Aorta (tissue), 5 donors: ENCODE results near the gene TPST1. TPM values are rescaled to one million over a fixed set of nuclear protein-coding genes. Genes with fewer than 3 reads are reported as not detected.
"Not testable (repeated sequence)": the region's sequence is repeated elsewhere in the genome, so short reads cannot be mapped to it uniquely, and the experiment has no call there.

Experiments
- ATAC-seq: fragments of 200-7000 bp; cut with Tn5 transposase; one replicate; pipeline ENCODE4 v1.9.1; 2022; ENCODE audit warnings: moderate library complexity; ENCODE audit not compliant: low FRiP score
- DNase-seq, 2 donors: peaks; one replicate each; pipeline ENCODE4 v3.0.0-alpha.2; 2020
- H3K27ac ChIP-seq, 2 donors: one replicate each; pipeline ENCODE4 v1.5.1; 2013; ENCODE audit warnings: low read length in 2 of 2, mild to moderate bottlenecking in 2 of 2, moderate library complexity in 2 of 2, control low read depth in 1 of 2, inconsistent platforms in 1 of 2, low read depth in 1 of 2
- H3K27me3 ChIP-seq, 2 donors: one replicate each; pipeline ENCODE4 v1.6.1; 2013; ENCODE audit warnings: control low read depth in 1 of 2, low read length in 1 of 2, mild to moderate bottlenecking in 1 of 2, moderate library complexity in 1 of 2; ENCODE audit not compliant: insufficient read depth in 2 of 2, control insufficient read depth in 1 of 2
- H3K36me3 ChIP-seq, 2 donors: one replicate each; pipeline ENCODE4 v1.6.1; 2013; ENCODE audit warnings: control low read depth in 1 of 2, low read length in 1 of 2, mild to moderate bottlenecking in 1 of 2; ENCODE audit not compliant: insufficient read depth in 2 of 2, control insufficient read depth in 1 of 2
- H3K4me1 ChIP-seq, 2 donors: one replicate each; pipeline ENCODE4 v1.6.1; 2013; ENCODE audit warnings: low read length in 2 of 2, control low read depth in 1 of 2, mild to moderate bottlenecking in 1 of 2, moderate library complexity in 1 of 2; ENCODE audit not compliant: insufficient read depth in 2 of 2, control insufficient read depth in 1 of 2
- H3K4me3 ChIP-seq, 2 donors: one replicate each; pipeline ENCODE4 v1.5.1; 2013; ENCODE audit warnings: low read length in 2 of 2, control low read depth in 1 of 2, mild to moderate bottlenecking in 1 of 2
- H3K9me3 ChIP-seq: one replicate; pipeline ENCODE4 v1.6.1; 2013; ENCODE audit warnings: mild to moderate bottlenecking, low read length; ENCODE audit not compliant: control insufficient read depth
- WGBS, 2 donors: extraction: QIAGEN DNeasy Blood & Tissue Kit; methylation state at CpG; one replicate each; pipeline ENCODE4 v1.1.7; 2013; 5-methylcytosine and 5-hydroxymethylcytosine counted together
- intact Hi-C, 2 donors: fragments of 100-400 bp; cut with DNase I; formaldehyde crosslinking; loops; one replicate each; pipeline versions ENCODE4 v1.14.2 to v1.15.0; 2022
- polyA plus RNA-seq, 2 donors: library from polyadenylated mRNA; stranded (reverse); fragments of 200-250 nt; gene quantifications; one replicate each; pipeline ENCODE4 v1.2.3, GENCODE V29; 2013
- total RNA-seq, 2 donors: library from RNA; stranded (reverse); fragmentation: NEBNext Ultra II Directional; extraction: Animal tissue kit (Norgen Biotek cat#: 25700); gene quantifications; one replicate each; pipeline ENCODE4 v1.2.1, GENCODE V29; 2021
- donor health status: healthy with polysubstance abuse.
- donor health status: Bipolar disorder and iron deficiency.
- donor health status: DM: no; HTN: no; CAD: no.
- donor health status: DM: no; HTN: no; CAD: no.
- donor health status: DM: yes; HTN: yes; CAD: no.

Gene TPST1
- total and polyA plus RNA-seq, 4 donors, result 7.1 to 38.8 (median 16.2) TPM

- intact Hi-C loops, result loop anchor here in 1 of 2 donors (5.0 kb wide), 1 partner anchor 146 kb away; the partner anchor contains the start of gene TPST1
- Histone ChIP-seq H3K36me3 (no peaks in the 10 kb centered on the region), H3K27ac (no peak overlapping the region), H3K27me3 (no peaks in the 10 kb centered on the region), H3K4me3 (no peak overlapping the region), H3K4me1 (no peaks in the 10 kb centered on the region), H3K9me3 (no peaks in the 10 kb centered on the region)
- no peak for ATAC-seq
- WGBS, 2 donors, result 92 to 94% methylated on average over 5 of the region's 5 CpGs
- DNase-seq, result no peak
These were observed 148.4 kb downstream of the TPST1 start for GRCh38 chr7:66353547-66353946.

- no peaks in the 10 kb centered on the region for H3K27me3 ChIP-seq
- intact Hi-C loops, result no loop called here
- H3K9me3 ChIP-seq, result no peaks in the 10 kb centered on the region
- 93 to 96% methylated on average over 4 of the region's 4 CpGs for WGBS, 2 donors
- no peaks in the 10 kb centered on the region for H3K4me1 ChIP-seq
- DNase-seq (no peak), ATAC-seq (no peak)
- H3K4me3 ChIP-seq, result no peak overlapping the region
- H3K36me3 ChIP-seq, result no peaks in the 10 kb centered on the region
- H3K27ac ChIP-seq, result no peak overlapping the region
These were observed 150.6 kb downstream of the TPST1 start for GRCh38 chr7:66355756-66356155.

- no peak overlapping the region for H3K4me3 ChIP-seq
- WGBS, 2 donors, result 83 to 88% methylated on average over 6 of the region's 6 CpGs
- no peaks in the 10 kb centered on the region for H3K36me3 ChIP-seq
- intact Hi-C loops, result no loop called here
- no peaks in the 10 kb centered on the region for H3K9me3 ChIP-seq
- DNase-seq (no peak), ATAC-seq (no peak)
- H3K4me1 ChIP-seq, result no peaks in the 10 kb centered on the region
- no peaks in the 10 kb centered on the region for H3K27me3 ChIP-seq
- H3K27ac ChIP-seq, result no peak overlapping the region
These were observed 151.2 kb downstream of the TPST1 start for GRCh38 chr7:66356277-66356721.

GRCh38 chr7:66357087-66357486 lies 152.0 kb downstream of the TPST1 start:
- 68 to 76% methylated on average over 3 of the region's 3 CpGs for WGBS, 2 donors
- no peak overlapping the region for H3K27ac ChIP-seq

GRCh38 chr7:66359656-66360211 lies 154.6 kb downstream of the TPST1 start:
- DNase-seq, result no peak
- no peaks in the 10 kb centered on the region for H3K9me3 ChIP-seq
- WGBS, 2 donors, result 73 to 79% methylated on average over 11 of the region's 11 CpGs
- no peaks in the 10 kb centered on the region for H3K4me1 ChIP-seq
- intact Hi-C loops, result no loop called here
- no peak overlapping the region for H3K27ac ChIP-seq
- H3K27me3 ChIP-seq, result no peaks in the 10 kb centered on the region
- H3K36me3 ChIP-seq, result no peaks in the 10 kb centered on the region
- no peak for ATAC-seq
- no peak overlapping the region for H3K4me3 ChIP-seq

More at GRCh38 chr7:66357087-66357486, 152.0 kb downstream of the TPST1 start:
- no peaks in the 10 kb centered on the region for H3K36me3 ChIP-seq
- H3K27me3 ChIP-seq, result no peaks in the 10 kb centered on the region
- H3K4me1 ChIP-seq, result no peaks in the 10 kb centered on the region
- H3K9me3 ChIP-seq, result no peaks in the 10 kb centered on the region
- intact Hi-C loops, result no loop called here
- DNase-seq (no peak), ATAC-seq (no peak)
- no peak overlapping the region for H3K4me3 ChIP-seq

GRCh38 chr7:66362136-66362535 lies 157.0 kb downstream of the TPST1 start:
- intact Hi-C loops, result no loop called here
- no peaks in the 10 kb centered on the region for H3K9me3 ChIP-seq
- 98% methylated on average over 4 of the region's 4 CpGs for WGBS, 2 donors
- H3K4me3 ChIP-seq, result no peak overlapping the region
- no peak overlapping the region for H3K27ac ChIP-seq
- DNase-seq, result no peak
- ATAC-seq, result no peak
- H3K27me3 ChIP-seq, result no peaks in the 10 kb centered on the region
- H3K36me3 ChIP-seq, result no peaks in the 10 kb centered on the region
- H3K4me1 ChIP-seq, result no peaks in the 10 kb centered on the region

- H3K9me3 ChIP-seq, result no peaks in the 10 kb centered on the region
- no peak for ATAC-seq
- WGBS, 2 donors, result 78 to 83% methylated on average over 5 of the region's 5 CpGs
- no peak overlapping the region for H3K4me3 ChIP-seq
- no peak overlapping the region for H3K27ac ChIP-seq
- no peaks in the 10 kb centered on the region for H3K36me3 ChIP-seq
- DNase-seq, result no peak
- no peaks in the 10 kb centered on the region for H3K4me1 ChIP-seq
- intact Hi-C loops, result no loop called here
- H3K27me3 ChIP-seq, result no peaks in the 10 kb centered on the region
These were observed 158.5 kb downstream of the TPST1 start for GRCh38 chr7:66363635-66364034.

GRCh38 chr7:66365031-66365430 lies 159.9 kb downstream of the TPST1 start:
- H3K4me1 ChIP-seq, H3K27me3 ChIP-seq, intact Hi-C loops, H3K4me3 ChIP-seq, H3K36me3 ChIP-seq, H3K27ac ChIP-seq, H3K9me3 ChIP-seq, ATAC-seq, DNase-seq: not testable (repeated sequence)
- 94 to 95% methylated on average over 14 of the region's 14 CpGs for WGBS, 2 donors

GRCh38 chr7:66371096-66371824 lies 166.1 kb downstream of the TPST1 start:
- DNase-seq, result no peak
- no peak overlapping the region for H3K4me3 ChIP-seq
- no peaks in the 10 kb centered on the region for H3K9me3 ChIP-seq
- intact Hi-C loops, result no loop called here
- H3K4me1 ChIP-seq, result no peaks in the 10 kb centered on the region
- H3K27ac ChIP-seq, result no peak overlapping the region
- 87 to 92% methylated on average over 7 of the region's 7 CpGs for WGBS, 2 donors
- no peaks in the 10 kb centered on the region for H3K27me3 ChIP-seq
- no peak for ATAC-seq
- H3K36me3 ChIP-seq, result no peaks in the 10 kb centered on the region
